ENCODE results near the gene ARMC3. TPM values are rescaled to one million over a fixed set of nuclear protein-coding genes. Genes with fewer than 3 reads are reported as not detected.
"Not testable (repeated sequence)": the region's sequence is repeated elsewhere in the genome, so short reads cannot be mapped to it uniquely, and the experiment has no call there.

ARMC3 gene
- polyA plus RNA-seq (2013, experiment 1 of 2), result 0.90 TPM
- 1.6 TPM for polyA plus RNA-seq (2013, experiment 2 of 2)

- WGBS, result 8% methylated on average over 41 of the region's 41 CpGs
- peak within 1 kb of the TSS; percentile 62 for H3K4me3 ChIP-seq (ENCODE audit: low read length)
- H3K36me3 ChIP-seq (ENCODE audit: insufficient read depth, low read length), result no peaks in the 10 kb centered on the region
- H3K27ac ChIP-seq (ENCODE audit: low read depth, low read length), result no peak within 1 kb of the TSS
- H3K9ac ChIP-seq (ENCODE audit: low read depth, low read length), result peak within 1 kb of the TSS; percentile 70
- peaks cover 3% of the 10 kb centered on the region; the same call in 1 of the 2 replicates for H3K4me1 ChIP-seq (ENCODE audit: insufficient read depth, low read length)
- H3K9me3 ChIP-seq (ENCODE audit: insufficient read depth, low read depth, low read length), result no peaks in the 10 kb centered on the region
- peaks cover 34% of the 10 kb centered on the region for H3K27me3 ChIP-seq (ENCODE audit: insufficient read depth, low read length)
These were observed at the start of gene ARMC3 for GRCh38 chr10:22927661-22928403. Gene ARMC3, plus strand, starts transcription at chr10:22928053. Its CDS starts 3,944 bp downstream, at chr10:22931997.

GRCh38 chr10:22891797-22892196 lies 36.1 kb upstream of the ARMC3 start:
- Histone ChIP-seq H3K36me3 (ENCODE audit: insufficient read depth, low read length) (no peaks in the 10 kb centered on the region), H3K9me3 (ENCODE audit: insufficient read depth, low read depth, low read length) (peaks cover 12% of the 10 kb centered on the region; the same call in 1 of the 2 replicates), H3K4me3 (ENCODE audit: low read length) (no peak overlapping the region), H3K4me1 (ENCODE audit: insufficient read depth, low read length) (no peaks in the 10 kb centered on the region), H3K27me3 (ENCODE audit: insufficient read depth, low read length) (no peaks in the 10 kb centered on the region), H3K9ac (ENCODE audit: low read depth, low read length) (no peak overlapping the region), H3K27ac (ENCODE audit: low read depth, low read length) (no peak overlapping the region)
- WGBS, result 85% methylated on average over 1 of the region's 2 CpGs

GRCh38 chr10:22893781-22894180 lies 34.1 kb upstream of the ARMC3 start:
- H3K4me3 ChIP-seq (ENCODE audit: low read length), result no peak overlapping the region
- peaks cover 12% of the 10 kb centered on the region; the same call in 1 of the 2 replicates for H3K9me3 ChIP-seq (ENCODE audit: insufficient read depth, low read depth, low read length)
- no peak overlapping the region for H3K9ac ChIP-seq (ENCODE audit: low read depth, low read length)
- H3K27ac ChIP-seq (ENCODE audit: low read depth, low read length), result no peak overlapping the region
- H3K36me3 ChIP-seq (ENCODE audit: insufficient read depth, low read length), result no peaks in the 10 kb centered on the region
- WGBS, result 89% methylated on average over 2 of the region's 2 CpGs
- H3K27me3 ChIP-seq (ENCODE audit: insufficient read depth, low read length), result no peaks in the 10 kb centered on the region
- H3K4me1 ChIP-seq (ENCODE audit: insufficient read depth, low read length), result peaks cover 4% of the 10 kb centered on the region; the same call in 1 of the 2 replicates

- Histone ChIP-seq H3K27ac (ENCODE audit: low read depth, low read length) (no peak overlapping the region), H3K9me3 (ENCODE audit: insufficient read depth, low read depth, low read length) (peaks cover 12% of the 10 kb centered on the region; the same call in 1 of the 2 replicates), H3K27me3 (ENCODE audit: insufficient read depth, low read length) (no peaks in the 10 kb centered on the region), H3K9ac (ENCODE audit: low read depth, low read length) (no peak overlapping the region), H3K36me3 (ENCODE audit: insufficient read depth, low read length) (no peaks in the 10 kb centered on the region), H3K4me1 (ENCODE audit: insufficient read depth, low read length) (peaks cover 4% of the 10 kb centered on the region; the same call in 1 of the 2 replicates), H3K4me3 (ENCODE audit: low read length) (no peak overlapping the region)
- 81% methylated on average over 4 of the region's 4 CpGs for WGBS
These were observed 33.1 kb upstream of the ARMC3 start for GRCh38 chr10:22894714-22895113.

- Histone ChIP-seq H3K4me3 (ENCODE audit: low read length) (no peak overlapping the region), H3K9me3 (ENCODE audit: insufficient read depth, low read depth, low read length) (peaks cover 12% of the 10 kb centered on the region; the same call in 1 of the 2 replicates), H3K36me3 (ENCODE audit: insufficient read depth, low read length) (no peaks in the 10 kb centered on the region), H3K4me1 (ENCODE audit: insufficient read depth, low read length) (peaks cover 4% of the 10 kb centered on the region; the same call in 1 of the 2 replicates), H3K9ac (ENCODE audit: low read depth, low read length) (no peak overlapping the region), H3K27me3 (ENCODE audit: insufficient read depth, low read length) (no peaks in the 10 kb centered on the region), H3K27ac (ENCODE audit: low read depth, low read length) (no peak overlapping the region)
- 92% methylated on average over 1 of the region's 1 CpG for WGBS
These were observed 32.6 kb upstream of the ARMC3 start for GRCh38 chr10:22895252-22895651.

- Histone ChIP-seq H3K9me3 (ENCODE audit: insufficient read depth, low read depth, low read length) (peaks cover under 1% of the 10 kb centered on the region; the same call in 1 of the 2 replicates), H3K27me3 (ENCODE audit: insufficient read depth, low read length) (no peaks in the 10 kb centered on the region), H3K4me3 (ENCODE audit: low read length) (no peak overlapping the region), H3K27ac (ENCODE audit: low read depth, low read length) (no peak overlapping the region), H3K4me1 (ENCODE audit: insufficient read depth, low read length) (peaks cover 4% of the 10 kb centered on the region; the same call in 1 of the 2 replicates), H3K9ac (ENCODE audit: low read depth, low read length) (no peak overlapping the region), H3K36me3 (ENCODE audit: insufficient read depth, low read length) (no peaks in the 10 kb centered on the region)
- 73% methylated on average over 4 of the region's 4 CpGs for WGBS
These were observed 30.5 kb upstream of the ARMC3 start for GRCh38 chr10:22897371-22897770.

- Histone ChIP-seq H3K9ac (ENCODE audit: low read depth, low read length) (no peak overlapping the region), H3K4me3 (ENCODE audit: low read length) (no peak overlapping the region), H3K27me3 (ENCODE audit: insufficient read depth, low read length) (no peaks in the 10 kb centered on the region), H3K9me3 (ENCODE audit: insufficient read depth, low read depth, low read length) (no peaks in the 10 kb centered on the region; the same call in 1 of the 2 replicates), H3K4me1 (ENCODE audit: insufficient read depth, low read length) (peaks cover 4% of the 10 kb centered on the region; the same call in 1 of the 2 replicates), H3K27ac (ENCODE audit: low read depth, low read length) (no peak overlapping the region), H3K36me3 (ENCODE audit: insufficient read depth, low read length) (no peaks in the 10 kb centered on the region)
- WGBS, result 97% methylated on average over 2 of the region's 2 CpGs
These were observed 28.5 kb upstream of the ARMC3 start for GRCh38 chr10:22899307-22899706.

GRCh38 chr10:22899775-22900174 lies 28.1 kb upstream of the ARMC3 start:
- Histone ChIP-seq H3K27ac (ENCODE audit: low read depth, low read length) (no peak overlapping the region), H3K27me3 (ENCODE audit: insufficient read depth, low read length) (no peaks in the 10 kb centered on the region), H3K9me3 (ENCODE audit: insufficient read depth, low read depth, low read length) (no peaks in the 10 kb centered on the region; the same call in 1 of the 2 replicates), H3K4me1 (ENCODE audit: insufficient read depth, low read length) (peaks cover 4% of the 10 kb centered on the region; the same call in 1 of the 2 replicates), H3K4me3 (ENCODE audit: low read length) (no peak overlapping the region), H3K36me3 (ENCODE audit: insufficient read depth, low read length) (no peaks in the 10 kb centered on the region), H3K9ac (ENCODE audit: low read depth, low read length) (no peak overlapping the region)
- 84% methylated on average over 1 of the region's 1 CpG for WGBS

- H3K9ac ChIP-seq (ENCODE audit: low read depth, low read length), result no peak overlapping the region
- no peak overlapping the region for H3K27ac ChIP-seq (ENCODE audit: low read depth, low read length)
- WGBS, result 100% methylated on average over 1 of the region's 4 CpGs
- H3K36me3 ChIP-seq (ENCODE audit: insufficient read depth, low read length), result no peaks in the 10 kb centered on the region
- no peaks in the 10 kb centered on the region for H3K27me3 ChIP-seq (ENCODE audit: insufficient read depth, low read length)
- peaks cover 6% of the 10 kb centered on the region; the same call in 1 of the 2 replicates for H3K9me3 ChIP-seq (ENCODE audit: insufficient read depth, low read depth, low read length)
- H3K4me1 ChIP-seq (ENCODE audit: insufficient read depth, low read length), result peaks cover 4% of the 10 kb centered on the region; the same call in 1 of the 2 replicates
- no peak overlapping the region for H3K4me3 ChIP-seq (ENCODE audit: low read length)
These were observed 26.8 kb upstream of the ARMC3 start for GRCh38 chr10:22900841-22901601.

GRCh38 chr10:22902147-22902546 lies 25.7 kb upstream of the ARMC3 start:
- 93% methylated on average over 2 of the region's 3 CpGs for WGBS
- not testable (repeated sequence) for H3K9ac ChIP-seq (ENCODE audit: low read depth, low read length); H3K27me3 ChIP-seq (ENCODE audit: insufficient read depth, low read length); H3K36me3 ChIP-seq (ENCODE audit: insufficient read depth, low read length); H3K27ac ChIP-seq (ENCODE audit: low read depth, low read length); H3K9me3 ChIP-seq (ENCODE audit: insufficient read depth, low read depth, low read length); H3K4me3 ChIP-seq (ENCODE audit: low read length); H3K4me1 ChIP-seq (ENCODE audit: insufficient read depth, low read length)

GRCh38 chr10:22903694-22904093 lies 24.2 kb upstream of the ARMC3 start:
- WGBS, result 92% methylated on average over 1 of the region's 1 CpG
- Histone ChIP-seq H3K4me3 (ENCODE audit: low read length) (no peak overlapping the region), H3K36me3 (ENCODE audit: insufficient read depth, low read length) (no peaks in the 10 kb centered on the region), H3K9me3 (ENCODE audit: insufficient read depth, low read depth, low read length) (peaks cover 13% of the 10 kb centered on the region; the same call in 1 of the 2 replicates), H3K4me1 (ENCODE audit: insufficient read depth, low read length) (no peaks in the 10 kb centered on the region), H3K9ac (ENCODE audit: low read depth, low read length) (no peak overlapping the region), H3K27ac (ENCODE audit: low read depth, low read length) (no peak overlapping the region), H3K27me3 (ENCODE audit: insufficient read depth, low read length) (no peaks in the 10 kb centered on the region)
